Lower leg skin (tissue), 4 donors: Measurements from ENCODE around the gene BMF. TPM values are rescaled to one million over a fixed set of nuclear protein-coding genes. Genes with fewer than 3 reads are reported as not detected.

Experiments used
- DNase-seq, 2 donors: peaks; one replicate each; pipeline ENCODE4 v3.0.0-alpha.2; 2019; ENCODE audit warnings: low spot score in 2 of 2
- H3K4me3 ChIP-seq: fragments of 200-600 bp; sonication (generic); 2 replicates; pipeline ENCODE4 v1.5.1; 2017; ENCODE audit warnings: mild to moderate bottlenecking, low read depth; ENCODE audit not compliant: poor library complexity, severe bottlenecking
- POLR2A ChIP-seq, 2 donors: fragments of 450-650 bp; IDR thresholded peaks; one replicate each; pipeline ENCODE4 v1.6.1; 2016 to 2017; ENCODE audit warnings: antibody characterized with exemption in 2 of 2, mild to moderate bottlenecking in 1 of 2, moderate library complexity in 1 of 2
- WGBS, 2 donors: methylation state at CpG; one replicate each; pipeline ENCODE4 v1.1.5; 2018; 5-methylcytosine and 5-hydroxymethylcytosine counted together
- intact Hi-C: fragments of 100-400 bp; cut with DNase I; formaldehyde crosslinking; loops from one replicate; pipeline ENCODE4 v1.15.0; 2023; ENCODE audit warnings: low total_unique reads
- total RNA-seq, 4 donors: library from RNA; depleted of rRNA; stranded (reverse); fragments of >200 nt; gene quantifications; one replicate each; pipeline ENCODE4 v1.1.0, GENCODE V29; 2016
- TF ChIP-seq, protein P1 (sequence below), 3 donors: fragments of 450-650 bp; IDR thresholded peaks; one replicate each; pipeline ENCODE4 v1.5.1; 2016; ENCODE audit warnings: antibody characterized with exemption in 3 of 3, mild to moderate bottlenecking in 3 of 3, moderate library complexity in 2 of 3

Gene BMF
- total RNA-seq, 4 donors from 2014 or later, result 2.1 to 11.8 (median 8.4) TPM

- 82 to 87% methylated on average over 3 of the region's 3 CpGs for WGBS, 2 donors
- no peak for DNase-seq
- intact Hi-C loops, result no loop called here
- no peak overlapping the region for H3K4me3 ChIP-seq
- TF ChIP-seq POLR2A (IDR thresholded peaks at IDR 0.05), result no peak
- TF ChIP-seq, protein P1, sequence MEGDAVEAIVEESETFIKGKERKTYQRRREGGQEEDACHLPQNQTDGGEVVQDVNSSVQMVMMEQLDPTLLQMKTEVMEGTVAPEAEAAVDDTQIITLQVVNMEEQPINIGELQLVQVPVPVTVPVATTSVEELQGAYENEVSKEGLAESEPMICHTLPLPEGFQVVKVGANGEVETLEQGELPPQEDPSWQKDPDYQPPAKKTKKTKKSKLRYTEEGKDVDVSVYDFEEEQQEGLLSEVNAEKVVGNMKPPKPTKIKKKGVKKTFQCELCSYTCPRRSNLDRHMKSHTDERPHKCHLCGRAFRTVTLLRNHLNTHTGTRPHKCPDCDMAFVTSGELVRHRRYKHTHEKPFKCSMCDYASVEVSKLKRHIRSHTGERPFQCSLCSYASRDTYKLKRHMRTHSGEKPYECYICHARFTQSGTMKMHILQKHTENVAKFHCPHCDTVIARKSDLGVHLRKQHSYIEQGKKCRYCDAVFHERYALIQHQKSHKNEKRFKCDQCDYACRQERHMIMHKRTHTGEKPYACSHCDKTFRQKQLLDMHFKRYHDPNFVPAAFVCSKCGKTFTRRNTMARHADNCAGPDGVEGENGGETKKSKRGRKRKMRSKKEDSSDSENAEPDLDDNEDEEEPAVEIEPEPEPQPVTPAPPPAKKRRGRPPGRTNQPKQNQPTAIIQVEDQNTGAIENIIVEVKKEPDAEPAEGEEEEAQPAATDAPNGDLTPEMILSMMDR (IDR thresholded peaks at IDR 0.05), result no peak
Measured at GRCh38 chr15:40065166-40065565, 43.5 kb downstream of the BMF start.

DNA sequence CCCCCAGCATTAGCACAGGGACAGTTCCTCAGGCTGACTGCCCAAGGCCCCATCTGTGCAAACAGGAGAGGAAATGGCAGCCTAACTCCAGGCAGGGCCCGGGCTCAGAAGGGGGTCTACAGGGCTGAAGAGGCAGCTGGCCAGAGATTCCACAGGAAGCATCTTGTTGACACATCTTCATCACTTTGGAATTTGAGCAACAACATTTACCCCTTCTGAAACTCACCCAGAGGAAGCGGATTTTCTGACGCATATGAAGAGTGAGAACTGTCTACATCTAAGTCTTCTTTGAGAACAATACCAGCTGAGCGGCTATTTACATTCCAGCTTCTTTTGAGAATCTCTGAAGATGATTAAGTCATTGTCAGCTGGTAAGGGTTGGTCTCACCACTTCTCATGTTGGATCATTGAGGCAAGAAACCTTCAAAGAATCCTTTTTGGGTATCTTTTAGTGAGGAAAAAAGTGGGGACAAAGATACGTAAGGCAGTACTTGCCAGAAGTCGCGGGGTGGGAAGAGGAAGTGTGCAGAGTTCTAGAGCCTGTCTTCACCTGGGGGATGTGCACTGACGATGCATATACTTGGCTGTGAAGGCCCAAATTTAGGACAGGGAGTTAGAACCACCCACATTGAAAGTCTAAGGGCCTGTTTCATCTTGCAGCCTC, 44.3 kb downstream of the BMF start:
- TF ChIP-seq, protein P1 (IDR thresholded peaks at IDR 0.05), result no peak
- TF ChIP-seq POLR2A (IDR thresholded peaks at IDR 0.05), result no peak
- H3K4me3 ChIP-seq, result no peak overlapping the region
- intact Hi-C loops, result no loop called here
- 79 to 84% methylated on average over 8 of the region's 8 CpGs for WGBS, 2 donors
- no peak for DNase-seq

GRCh38 chr15:40063563-40064011, 45.1 kb downstream of the BMF start:
- TF ChIP-seq POLR2A (IDR thresholded peaks at IDR 0.05), result no peak
- TF ChIP-seq, protein P1 (IDR thresholded peaks at IDR 0.05), result no peak
- intact Hi-C loops, result no loop called here
- no peak for DNase-seq
- no peak overlapping the region for H3K4me3 ChIP-seq
- 19 to 42% methylated on average over 2 of the region's 2 CpGs for WGBS, 2 donors

DNA sequence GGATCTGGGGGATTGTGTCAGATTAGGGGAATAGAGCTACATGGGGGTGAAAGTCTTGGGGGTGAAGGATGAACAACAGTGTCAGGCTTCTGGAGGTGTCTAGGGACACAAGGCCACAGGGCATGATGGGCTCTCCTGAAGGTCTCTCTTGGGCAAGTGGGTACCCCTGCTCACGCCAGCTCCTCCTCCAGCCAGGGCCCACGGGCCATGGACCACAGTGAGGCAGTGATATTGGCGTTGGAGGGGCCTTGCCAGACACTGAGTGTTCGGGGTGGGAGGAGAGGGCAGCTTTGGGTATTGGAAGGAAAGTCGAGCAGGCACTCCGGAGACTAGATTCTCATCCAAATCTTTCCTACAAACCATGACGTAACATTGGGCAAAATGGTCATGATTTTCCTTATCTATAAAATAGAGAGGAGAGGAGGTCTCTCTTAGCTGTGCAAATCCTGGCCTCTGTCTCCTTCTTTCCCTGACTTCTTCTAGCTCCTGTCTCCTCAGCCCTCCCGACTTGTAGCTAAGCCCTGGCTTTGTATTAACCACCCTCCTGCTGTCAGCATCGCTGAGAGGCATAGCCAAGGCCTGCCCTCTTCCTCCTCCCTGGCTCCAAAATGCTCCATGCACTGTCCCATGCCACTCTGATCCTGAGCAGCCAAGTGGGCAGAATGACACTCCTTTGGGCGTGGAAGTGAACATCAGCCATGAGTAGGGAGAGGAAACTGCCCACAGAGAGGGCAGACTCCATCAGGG, 45.7 kb downstream of the BMF start:
- no peak for TF ChIP-seq POLR2A (IDR thresholded peaks at IDR 0.05)
- TF ChIP-seq, protein P1 (IDR thresholded peaks at IDR 0.05), result no peak
- DNase-seq, result no peak
- H3K4me3 ChIP-seq, result no peak overlapping the region
- 78 to 80% methylated on average over 10 of the region's 10 CpGs for WGBS, 2 donors
- intact Hi-C loops, result no loop called here

DNA sequence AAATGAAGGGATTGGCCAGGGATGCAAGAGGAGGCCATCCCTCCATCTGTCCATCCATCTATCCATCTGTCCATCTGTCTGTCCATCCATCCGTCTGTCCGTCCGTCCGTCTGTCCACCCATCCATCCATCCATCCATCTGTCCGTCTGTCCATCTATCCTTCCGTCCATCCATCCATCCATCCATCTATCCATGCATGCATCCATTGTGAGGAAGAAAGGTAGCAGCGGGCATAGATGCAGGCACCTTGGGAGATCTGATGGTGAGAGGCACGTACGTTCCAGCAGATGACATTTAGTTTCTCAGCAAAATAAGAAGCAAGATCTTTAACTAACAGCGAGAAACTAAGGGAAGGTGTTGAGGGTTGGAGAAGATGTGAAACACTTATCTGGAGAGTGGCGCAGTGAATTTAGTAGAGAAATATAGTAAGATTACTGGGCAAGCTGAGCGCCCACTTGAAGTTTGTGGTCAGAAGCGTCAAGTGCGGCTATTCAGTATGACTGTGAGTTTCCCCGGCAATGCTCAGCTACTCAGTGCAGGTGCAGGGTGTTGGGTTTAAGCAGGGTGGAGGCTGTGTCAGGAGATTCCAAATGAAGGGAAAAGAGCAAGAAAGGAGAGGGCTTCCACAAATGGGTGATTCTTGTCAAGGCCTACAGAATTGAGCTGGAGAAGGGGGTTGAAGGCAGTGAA, 47.3 kb downstream of the BMF start:
- DNase-seq, result peak in 1 of 2 donors; percentile 43
- intact Hi-C loops, result no loop called here
- H3K4me3 ChIP-seq, result no peak overlapping the region
- TF ChIP-seq, protein P1 (IDR thresholded peaks at IDR 0.05), result no peak
- no peak for TF ChIP-seq POLR2A (IDR thresholded peaks at IDR 0.05)
- WGBS, 2 donors, result 91 to 95% methylated on average over 15 of the region's 15 CpGs
